GM04504 (cell line): ENCODE results near the gene CDK14.
A peak's percentile ranks its signal among the peaks of the same experiment; 100 is the strongest.

Experiments
- DNase-seq: peaks from one replicate; pipeline ENCODE4 v3.0.0-alpha.2; 2012; ENCODE audit warnings: low read depth

Gene CDK14

GRCh38 chr7:90595801-90596670 is at the start of gene CDK14:
Gene CDK14 (plus strand): TSS chr7:90596321. CDS start chr7:90596628, 307 bp downstream.
- peak; percentile 34 for DNase-seq

- no peak for DNase-seq
Measured at GRCh38 chr7:90551036-90551435, 45.1 kb upstream of the CDK14 start.

- DNase-seq: no peak
Measured at GRCh38 chr7:90552521-90552920, 43.6 kb upstream of the CDK14 start.

GRCh38 chr7:90560730-90561129 is 35.4 kb upstream of the CDK14 start:
- DNase-seq: peak; percentile 35

- DNase-seq: peak; percentile 10
Measured at GRCh38 chr7:90563286-90563685, 32.8 kb upstream of the CDK14 start.

GRCh38 chr7:90564455-90564854 is 31.7 kb upstream of the CDK14 start:
- no peak for DNase-seq

- no peak for DNase-seq
Measured at GRCh38 chr7:90568213-90568612, 27.9 kb upstream of the CDK14 start.

- no peak for DNase-seq
Measured at GRCh38 chr7:90569368-90569767, 26.8 kb upstream of the CDK14 start.

- no peak for DNase-seq
Measured at GRCh38 chr7:90570373-90570959, 25.7 kb upstream of the CDK14 start.

GRCh38 chr7:90574146-90574819 is 21.8 kb upstream of the CDK14 start:
- DNase-seq: no peak

GRCh38 chr7:90574820-90575187 is 21.3 kb upstream of the CDK14 start:
- DNase-seq: no peak

GRCh38 chr7:90579181-90579688 is 16.9 kb upstream of the CDK14 start:
- peak; percentile 58 for DNase-seq

GRCh38 chr7:90580051-90580450 is 16.1 kb upstream of the CDK14 start:
- no peak for DNase-seq

GRCh38 chr7:90582164-90582563 is 14.0 kb upstream of the CDK14 start:
- no peak for DNase-seq

- no peak for DNase-seq
Measured at GRCh38 chr7:90584378-90584777, 11.7 kb upstream of the CDK14 start.

- DNase-seq: no peak
Measured at GRCh38 chr7:90586091-90586490, 10.0 kb upstream of the CDK14 start.

GRCh38 chr7:90587766-90588165 is 8.4 kb upstream of the CDK14 start:
- no peak for DNase-seq

- DNase-seq: no peak
Measured at GRCh38 chr7:90592033-90592432, 4.1 kb upstream of the CDK14 start.

- no peak for DNase-seq
Measured at GRCh38 chr7:90593205-90593604, 2.9 kb upstream of the CDK14 start.

GRCh38 chr7:90594751-90595317 is 1.3 kb upstream of the CDK14 start:
- DNase-seq: peak; percentile 40

- no peak for DNase-seq
Measured at GRCh38 chr7:90595342-90595800, 750 bp upstream of the CDK14 start.
